Epithelial cell of prostate (primary cell): ENCODE measurements around the gene TRPT1.
"Not testable (repeated sequence)": the region's sequence is repeated elsewhere in the genome, so short reads cannot be mapped to it uniquely, and the experiment has no call there.

ENCODE experiments used
- DNase-seq: peaks from one replicate; pipeline ENCODE4 v3.0.0-alpha.2; 2011; ENCODE audit warnings: low read depth, low spot score
- H3K27ac ChIP-seq: fragments of 450-650 bp; 2 replicates; pipeline ENCODE4 v1.5.1; 2017; ENCODE audit warnings: mild to moderate bottlenecking

The TRPT1 gene

DNA sequence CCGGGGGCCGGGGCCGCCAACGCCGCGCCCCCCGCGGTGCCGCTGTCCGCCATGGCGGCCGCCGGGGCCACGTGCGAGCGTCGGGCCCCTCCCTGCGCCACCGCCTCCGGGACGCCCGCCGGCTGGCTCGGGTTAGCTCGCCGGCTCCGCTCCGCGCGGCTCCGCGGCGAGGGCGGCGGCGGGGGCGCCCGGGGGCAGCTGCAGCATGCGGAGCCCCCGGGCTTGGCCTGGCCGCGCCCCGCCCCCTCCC is 20.6 kb upstream of the TRPT1 start:
- DNase-seq: not testable (repeated sequence)
- peak overlapping the region; percentile 99 for H3K27ac ChIP-seq

DNA sequence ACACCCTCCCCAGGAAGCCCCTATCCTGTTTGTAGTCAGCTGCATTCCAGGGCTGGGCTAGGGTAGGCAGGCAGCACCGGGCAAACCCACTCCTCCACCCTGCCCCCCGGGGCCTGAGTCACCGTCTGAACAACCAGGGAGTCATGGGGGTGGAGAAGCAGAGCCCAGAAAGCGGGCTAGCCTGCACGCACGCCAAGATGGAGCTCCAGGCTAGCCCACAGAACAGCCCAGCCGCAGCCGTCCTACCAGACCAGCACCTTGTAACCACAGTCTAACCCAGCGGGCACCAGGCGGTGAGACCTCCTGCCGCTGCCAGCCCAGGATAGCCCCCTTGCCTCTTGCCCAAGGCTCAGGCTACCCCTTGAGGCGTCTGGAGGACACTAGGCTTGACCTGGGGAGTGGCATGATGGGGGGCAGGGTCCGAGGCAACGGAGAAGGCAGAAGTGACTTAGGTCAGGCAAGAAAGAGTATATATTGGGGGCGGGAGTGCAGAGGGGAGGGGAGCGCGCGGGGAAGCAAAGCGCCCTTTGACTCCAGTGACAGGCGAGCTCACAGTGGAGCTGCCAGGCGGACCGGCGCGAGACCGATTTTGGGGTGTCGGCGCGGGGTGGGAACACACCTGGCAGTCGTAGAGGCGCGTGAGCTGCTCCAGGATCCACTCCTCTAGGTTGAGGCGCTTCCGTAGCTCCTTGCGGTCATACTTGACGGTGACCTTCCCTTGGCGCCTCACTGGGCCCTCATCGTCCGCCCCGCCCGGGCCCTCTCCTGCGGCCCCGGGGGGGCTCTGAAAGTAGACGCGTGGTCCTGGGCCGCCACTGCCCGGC is 20.0 kb upstream of the TRPT1 start:
- H3K27ac ChIP-seq: peak overlapping the region; percentile 99
- DNase-seq: peak; percentile 95

DNA sequence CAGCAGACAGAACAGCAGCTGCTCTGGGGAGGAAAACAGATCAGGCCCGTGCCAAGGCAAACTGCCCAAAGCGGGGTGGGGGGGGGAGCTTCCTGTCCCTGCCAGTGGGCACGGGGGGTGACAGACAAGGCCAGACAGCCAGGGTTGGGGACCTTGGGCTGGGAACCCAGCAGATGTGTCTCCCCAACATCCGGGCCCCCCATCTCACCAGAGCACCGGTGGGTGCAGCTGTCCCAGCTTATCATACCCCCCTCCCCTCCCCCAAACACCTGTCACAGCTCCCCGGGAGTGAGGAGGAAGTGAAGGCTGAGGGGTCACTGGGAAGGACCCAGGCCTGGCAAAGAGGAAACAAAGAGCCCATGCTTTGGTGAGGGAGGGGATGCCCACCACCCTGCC is 19.4 kb upstream of the TRPT1 start:
- peak overlapping the region; percentile 99 for H3K27ac ChIP-seq
- no peak for DNase-seq

DNA sequence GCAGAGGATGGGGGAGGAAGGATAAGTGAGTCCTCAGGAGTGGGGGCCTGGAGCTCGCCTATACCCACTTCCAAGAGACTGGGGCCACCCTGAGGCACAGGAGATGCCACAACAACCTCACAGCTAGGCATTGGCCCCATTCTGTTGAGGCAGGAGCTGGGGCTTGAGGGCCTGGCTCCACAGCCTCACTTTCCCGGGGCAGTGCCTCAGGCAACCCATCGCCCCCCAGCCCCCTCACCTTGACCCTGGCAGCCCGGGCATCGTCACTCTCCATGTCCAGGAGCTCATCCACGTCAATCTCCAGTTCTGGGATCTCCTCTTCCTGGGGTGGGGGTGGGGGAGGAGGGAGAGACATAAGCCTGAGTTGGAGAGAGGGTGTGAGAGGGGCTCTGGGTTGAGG is 19.0 kb upstream of the TRPT1 start:
- H3K27ac ChIP-seq: peak overlapping the region; percentile 99

DNA sequence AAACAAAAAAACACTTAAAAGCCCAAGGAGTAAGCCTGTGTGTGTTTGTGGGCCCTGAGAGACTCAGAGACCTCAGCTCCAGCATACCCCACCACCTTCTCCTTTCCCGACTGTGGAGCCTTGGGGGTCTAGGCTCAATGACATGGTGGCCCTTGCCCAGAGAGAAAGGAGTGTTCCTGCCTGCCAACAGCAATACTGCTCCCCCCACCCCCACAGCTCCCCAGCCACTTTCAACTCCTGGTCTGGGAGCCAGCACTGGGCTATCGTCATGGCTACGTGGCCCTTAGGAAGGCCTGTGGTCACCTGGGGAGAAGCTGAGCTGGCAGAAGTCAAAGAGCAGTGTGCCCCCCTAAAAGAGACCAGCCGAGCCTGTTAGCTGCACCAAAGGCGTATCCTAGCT is 18.1 kb upstream of the TRPT1 start:
- DNase-seq: no peak
- H3K27ac ChIP-seq: peak overlapping the region; percentile 99

More for the DNA sequence above, 19.0 kb upstream of the TRPT1 start:
- no peak for DNase-seq

DNA sequence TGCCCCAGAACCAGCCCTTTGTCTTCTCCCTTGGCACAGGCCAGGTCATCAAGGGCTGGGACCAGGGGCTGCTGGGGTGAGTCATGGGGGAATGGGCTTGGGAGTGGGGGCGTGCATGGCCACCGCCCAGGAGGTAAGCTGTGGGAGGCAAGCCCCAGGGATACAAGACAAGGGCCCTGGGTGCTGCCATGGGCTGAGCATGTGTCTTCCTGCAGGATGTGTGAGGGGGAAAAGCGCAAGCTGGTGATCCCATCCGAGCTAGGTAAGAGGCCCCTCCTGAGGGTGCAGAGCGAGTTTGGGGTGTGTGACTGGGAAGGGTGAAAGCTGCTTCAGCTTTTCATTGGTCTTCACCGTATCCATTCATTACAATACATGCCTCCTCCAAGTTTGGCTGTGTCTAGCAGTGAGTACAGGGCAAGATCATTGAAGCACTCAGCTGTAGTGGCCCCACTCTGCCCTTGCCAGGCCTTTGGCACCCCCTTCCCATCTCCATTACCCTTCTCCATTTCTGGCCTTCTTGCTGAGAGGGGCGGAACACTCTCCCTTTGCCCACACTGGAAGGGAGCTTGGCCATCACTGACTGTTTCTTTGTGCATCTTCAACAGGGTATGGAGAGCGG is 17.4 kb upstream of the TRPT1 start:
- no peak for DNase-seq
- peak overlapping the region; percentile 99 for H3K27ac ChIP-seq

DNA sequence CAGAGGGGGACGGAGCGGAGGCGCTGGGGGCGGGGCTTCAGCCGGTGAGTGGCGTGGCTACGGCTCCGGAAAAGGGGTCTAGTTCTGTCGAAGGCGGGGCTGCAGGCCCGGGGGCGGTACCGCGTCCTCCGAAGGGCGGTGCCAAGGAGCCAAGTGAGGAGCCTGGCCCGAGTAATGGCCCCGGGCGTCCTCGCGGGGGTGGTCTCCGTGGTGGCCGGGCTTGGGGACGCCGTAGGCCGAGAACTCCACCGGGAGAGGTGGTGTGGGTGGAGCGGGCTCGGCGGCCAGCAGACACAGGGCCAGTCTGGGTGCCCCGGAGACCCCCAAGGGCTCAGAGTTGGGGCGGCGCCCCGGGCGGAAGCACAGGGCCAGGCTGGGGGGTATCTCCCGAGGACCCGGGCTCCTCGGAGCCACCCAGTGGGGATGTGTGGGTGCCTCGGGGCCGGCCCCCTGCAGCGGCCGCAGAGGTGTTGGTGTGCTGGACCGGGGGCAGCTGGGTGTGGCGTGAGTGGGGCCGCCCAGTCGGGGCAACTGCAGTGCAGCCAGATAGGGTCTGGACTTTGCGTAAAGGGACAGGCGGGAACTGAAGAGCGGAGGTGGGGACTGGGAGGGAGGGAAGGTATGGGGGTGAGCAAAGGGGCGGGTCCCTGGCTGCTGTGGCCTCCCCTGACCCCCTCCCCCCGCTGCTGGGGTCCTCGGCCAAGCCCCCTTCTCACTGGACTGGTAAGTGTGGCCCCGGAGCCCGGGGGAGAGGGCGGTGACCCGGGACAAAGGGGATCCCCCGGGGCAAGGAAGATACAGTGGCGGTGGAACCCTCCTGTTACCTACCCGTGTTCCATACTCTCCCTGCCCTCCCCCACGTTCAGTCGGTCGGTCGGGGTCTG is 15.7 kb upstream of the TRPT1 start:
- peak overlapping the region; percentile 99 for H3K27ac ChIP-seq
- DNase-seq: no peak

DNA sequence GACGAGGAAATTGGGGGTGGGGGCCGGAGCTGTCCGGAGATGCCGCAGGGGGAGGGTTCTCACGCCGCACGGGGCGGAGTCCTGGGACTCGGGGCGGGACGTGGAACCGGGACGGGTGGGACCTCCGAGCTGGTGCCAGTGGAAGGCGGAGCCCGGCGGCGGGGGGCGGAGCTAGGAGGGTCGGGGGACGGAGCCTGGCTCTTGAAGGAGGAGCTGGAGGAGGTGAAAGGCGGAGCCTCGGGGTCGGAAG is 15.2 kb upstream of the TRPT1 start:
- DNase-seq: peak; percentile 93
- H3K27ac ChIP-seq: peak overlapping the region; percentile 99

DNA sequence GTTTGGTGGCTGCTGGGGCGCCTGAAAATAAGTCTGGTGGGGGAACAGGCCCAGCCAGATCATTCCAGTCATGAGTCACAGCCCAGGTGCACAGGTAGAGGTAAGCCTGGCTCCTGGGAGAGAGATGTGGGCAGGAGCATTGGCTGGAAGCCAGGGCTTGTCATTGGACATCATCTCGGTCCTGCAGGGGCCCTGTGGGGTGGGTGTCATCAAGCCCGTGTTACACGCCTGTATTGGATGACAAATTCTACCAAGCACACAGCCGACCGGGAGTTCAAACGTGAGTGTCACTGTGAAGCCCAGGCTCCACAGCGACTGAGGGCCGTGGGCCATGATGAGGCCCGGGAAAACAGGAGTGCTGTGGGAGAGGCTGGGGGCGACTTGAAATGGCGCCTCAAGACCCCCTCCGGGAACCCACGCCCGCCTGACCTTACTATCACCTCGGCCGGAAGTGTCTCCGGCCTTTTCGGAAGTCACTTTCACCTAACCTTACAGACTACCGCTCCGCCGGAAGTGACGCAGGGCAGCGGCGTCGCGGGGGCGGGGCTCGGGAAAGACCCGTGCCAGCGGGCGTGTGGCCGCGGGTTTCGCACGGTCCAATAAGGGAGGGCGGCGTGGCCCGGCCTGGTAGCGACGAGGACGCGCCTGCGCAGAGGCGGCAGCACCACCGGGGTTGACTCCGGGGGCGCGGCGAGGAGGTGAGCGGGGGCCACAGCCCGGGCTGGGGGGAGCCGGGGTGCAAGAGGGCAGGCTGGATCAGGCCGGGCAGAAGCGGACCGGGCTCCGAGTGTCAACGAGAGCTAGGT is 14.7 kb upstream of the TRPT1 start, which contains the start of gene FKBP2:
Gene FKBP2, plus strand, starts transcription at position 661 of the 806 bp plus-strand sequence. CDS start 1,293 bp downstream, outside the sequence.
- peak within 1 kb of the TSS; percentile 99 for H3K27ac ChIP-seq

DNA sequence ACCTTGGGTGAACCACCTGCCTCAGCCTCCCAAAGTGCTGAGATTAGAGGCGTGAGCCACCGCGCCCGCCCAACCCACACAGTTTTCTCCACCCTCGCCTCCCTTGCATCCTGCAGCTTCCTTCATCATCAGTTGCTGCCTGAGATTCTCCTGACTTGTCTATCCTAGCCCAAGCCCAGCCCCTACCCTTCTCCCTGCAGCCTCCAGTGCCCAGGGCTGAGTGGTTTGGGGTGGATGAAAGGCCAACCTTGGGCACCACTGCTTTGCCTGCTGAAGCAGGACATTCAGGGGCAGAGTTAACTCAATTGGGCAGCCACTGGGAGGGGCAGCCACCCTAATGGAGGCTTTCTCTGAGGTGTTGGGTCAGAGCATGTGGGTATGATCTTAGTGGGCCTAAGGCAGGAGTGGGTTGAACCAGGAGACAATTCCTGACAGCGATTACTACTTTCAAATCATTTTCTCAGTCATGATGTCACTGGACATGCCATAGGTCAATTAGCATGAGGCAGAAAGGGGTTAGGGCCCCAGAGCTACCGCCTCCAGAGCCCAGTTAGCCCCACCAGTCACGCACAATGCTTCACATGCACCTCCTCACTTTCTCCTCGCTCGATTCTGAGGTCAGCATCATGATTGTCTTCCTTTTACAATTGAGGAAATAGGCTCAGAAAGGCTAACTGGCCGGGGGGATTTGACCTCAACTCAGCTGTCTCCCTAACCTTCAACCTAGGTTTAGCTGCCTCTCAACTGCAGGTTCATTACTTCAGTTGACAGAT is 13.9 kb upstream of the TRPT1 start:
- no peak for DNase-seq
- H3K27ac ChIP-seq: peak overlapping the region; percentile 99

More for the DNA sequence above, 14.7 kb upstream of the TRPT1 start, which contains the start of gene FKBP2:
- DNase-seq: peak; percentile 95

DNA sequence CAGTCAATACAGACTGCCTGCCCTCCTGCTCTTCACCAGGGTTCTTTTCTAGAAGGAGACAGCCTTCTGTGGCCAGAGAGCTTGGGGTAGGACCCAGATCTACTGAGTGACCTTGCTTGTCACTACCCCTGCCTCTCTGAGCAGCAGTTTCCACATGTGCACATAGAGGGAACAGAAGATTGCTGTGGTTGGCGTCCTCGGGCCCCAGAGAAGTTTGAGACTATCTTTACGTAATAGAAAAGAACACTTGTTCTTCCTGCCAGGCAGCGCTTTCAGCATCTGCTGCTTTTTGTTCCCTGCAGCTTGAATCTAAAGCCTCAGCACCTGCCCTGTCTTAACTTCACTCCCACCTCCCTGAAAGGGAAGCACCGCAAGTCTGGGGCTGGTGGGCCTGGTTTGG is 13.0 kb upstream of the TRPT1 start:
- DNase-seq: no peak
- H3K27ac ChIP-seq: peak overlapping the region; percentile 99

DNA sequence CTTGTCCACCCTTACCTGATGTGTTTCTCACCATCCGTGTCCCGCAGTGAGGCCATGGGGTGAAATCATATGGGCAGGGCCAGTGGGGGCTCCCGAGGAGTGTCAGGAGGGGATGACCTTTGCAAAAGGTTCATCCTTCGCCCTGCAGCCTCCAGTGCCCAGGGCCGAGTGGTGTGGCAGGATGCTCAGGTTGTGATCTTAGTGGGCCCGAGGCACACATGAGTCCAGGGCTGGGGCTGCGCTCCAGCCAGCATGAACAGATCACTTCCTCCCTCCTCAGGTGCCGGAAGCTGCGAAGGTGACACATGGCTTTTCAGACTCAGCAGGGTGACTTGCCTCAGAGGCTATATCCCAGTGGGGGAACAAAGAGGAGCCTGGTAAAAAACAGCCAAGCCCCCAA is 12.1 kb upstream of the TRPT1 start:
- peak overlapping the region; percentile 99 for H3K27ac ChIP-seq
- DNase-seq: no peak

DNA sequence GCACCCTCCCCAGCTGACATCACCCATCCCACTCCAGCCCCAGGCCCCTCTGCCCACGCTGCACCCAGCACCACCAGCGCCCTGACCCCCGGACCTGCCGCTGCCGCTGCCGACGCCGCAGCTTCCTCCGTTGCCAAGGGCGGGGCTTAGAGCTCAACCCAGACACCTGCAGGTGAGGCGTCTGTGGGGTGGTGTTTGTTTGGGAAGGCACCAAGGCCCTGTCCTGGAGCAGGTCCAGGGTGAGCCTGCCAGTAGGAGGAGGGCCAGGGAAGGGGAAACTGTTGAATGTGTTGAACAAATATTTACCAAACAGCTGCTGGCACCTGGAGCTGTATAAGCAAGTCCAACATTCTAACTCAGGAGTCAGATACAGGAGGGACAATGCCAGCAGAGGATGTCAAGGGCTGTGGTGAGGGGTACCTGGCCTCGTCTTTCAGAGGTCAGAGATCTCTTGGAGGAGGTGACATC is 11.5 kb upstream of the TRPT1 start:
- no peak for DNase-seq
- peak overlapping the region; percentile 99 for H3K27ac ChIP-seq

DNA sequence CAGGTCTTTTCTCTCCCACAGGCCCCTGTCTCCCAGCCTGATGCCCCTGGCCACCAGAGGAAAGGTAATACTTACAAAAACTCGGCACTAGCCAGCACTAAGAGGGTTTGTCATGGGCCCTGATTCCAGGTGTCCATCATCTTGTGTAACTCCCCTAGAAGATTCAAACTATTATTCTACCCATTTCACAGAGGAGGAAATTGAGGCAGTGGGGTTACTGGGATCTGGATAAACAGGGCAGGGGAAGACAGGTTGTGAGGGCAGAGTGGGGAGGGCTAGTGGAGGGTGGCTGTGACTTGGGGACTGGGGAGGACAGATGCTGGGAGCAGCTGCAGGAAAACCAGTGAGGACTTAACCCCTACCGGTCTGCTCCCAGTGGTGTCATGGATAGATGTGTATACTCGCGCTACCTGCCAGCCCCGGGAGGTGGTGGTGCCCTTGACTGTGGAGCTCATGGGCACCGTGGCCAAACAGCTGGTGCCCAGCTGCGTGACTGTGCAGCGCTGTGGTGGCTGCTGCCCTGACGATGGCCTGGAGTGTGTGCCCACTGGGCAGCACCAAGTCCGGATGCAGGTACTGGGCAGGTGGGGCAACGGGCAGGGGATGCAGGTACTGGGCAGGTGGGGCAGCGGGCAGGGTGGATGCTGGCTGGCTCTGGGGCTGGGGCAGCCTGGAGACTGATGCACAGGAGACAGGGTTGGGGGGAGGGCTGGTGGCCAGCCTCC is 9.6 kb upstream of the TRPT1 start:
- no peak for DNase-seq
- no peak overlapping the region for H3K27ac ChIP-seq

DNA sequence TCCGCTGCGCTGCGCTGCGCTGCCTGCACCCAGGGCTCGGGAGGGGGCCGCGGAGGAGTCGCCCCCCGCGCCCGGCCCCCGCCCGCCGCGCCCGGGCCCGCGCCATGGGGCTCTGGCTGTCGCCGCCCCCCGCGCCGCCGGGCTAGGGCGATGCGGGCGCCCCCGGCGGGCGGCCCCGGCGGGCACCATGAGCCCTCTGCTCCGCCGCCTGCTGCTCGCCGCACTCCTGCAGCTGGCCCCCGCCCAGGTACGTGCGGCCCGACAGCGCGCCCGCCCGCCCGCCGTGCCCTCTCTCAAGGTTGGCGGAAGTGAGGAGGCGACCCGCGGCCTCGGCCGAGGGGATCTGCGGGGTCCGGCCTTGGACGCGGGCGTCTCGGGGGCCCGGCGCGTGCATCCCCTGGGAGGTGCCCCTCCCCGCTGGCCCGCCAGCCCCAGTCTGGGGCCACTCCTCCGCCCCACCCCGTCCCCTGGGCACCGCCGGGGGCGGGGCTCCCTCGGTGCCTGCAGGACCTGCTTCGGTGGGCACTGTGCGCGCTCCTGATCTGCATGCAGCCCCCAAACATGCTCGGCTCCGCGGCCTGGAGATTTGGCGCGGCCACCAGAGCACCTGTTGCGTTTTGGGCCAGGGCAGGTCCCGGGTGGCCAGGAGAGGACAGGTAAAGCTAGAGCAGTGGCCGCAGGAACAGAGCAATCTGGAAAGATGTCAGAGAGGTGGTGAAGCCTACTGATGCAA is 8.8 kb upstream of the TRPT1 start:
- no peak for DNase-seq
- peak overlapping the region; percentile 12 for H3K27ac ChIP-seq

DNA sequence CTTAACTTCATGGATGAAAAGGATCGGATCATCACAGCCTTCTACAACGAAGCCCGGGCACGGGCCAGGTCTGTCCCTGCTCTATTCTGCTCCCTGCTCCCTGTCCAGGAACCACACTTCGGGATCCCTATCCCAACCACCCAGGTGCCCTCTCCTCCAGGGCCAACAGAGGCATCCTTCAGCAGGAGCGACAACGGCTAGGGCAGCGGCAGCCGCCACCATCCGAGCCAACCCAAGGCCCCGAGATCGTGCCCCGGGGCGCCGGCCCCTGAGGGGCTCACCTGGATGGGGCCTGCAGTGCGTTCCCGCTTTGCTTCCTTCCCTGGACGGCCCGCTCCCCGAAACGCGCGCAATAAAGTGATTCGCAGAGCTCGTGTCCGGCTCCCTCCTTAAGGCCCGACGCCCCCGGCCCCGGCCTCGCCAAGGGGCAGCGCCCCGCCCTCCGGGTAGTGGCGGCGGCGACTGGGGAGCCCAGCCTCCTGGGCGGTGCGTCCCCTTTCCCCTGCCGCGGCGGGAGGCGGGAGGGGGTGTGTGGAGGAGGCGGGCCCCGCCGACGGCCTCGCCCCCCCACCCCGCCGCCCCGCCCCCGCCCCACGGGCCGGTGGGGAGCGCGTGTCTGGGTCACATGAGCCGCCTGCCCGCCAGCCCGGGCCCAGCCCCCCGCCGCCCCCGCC is 8.1 kb upstream of the TRPT1 start, which contains the start of gene VEGFB:
Gene VEGFB, plus strand, starts transcription at position 672 of the 674 bp plus-strand sequence. CDS start 250 bp downstream, outside the sequence.
- H3K27ac ChIP-seq: peak within 1 kb of the TSS; percentile 12
- no peak for DNase-seq

DNA sequence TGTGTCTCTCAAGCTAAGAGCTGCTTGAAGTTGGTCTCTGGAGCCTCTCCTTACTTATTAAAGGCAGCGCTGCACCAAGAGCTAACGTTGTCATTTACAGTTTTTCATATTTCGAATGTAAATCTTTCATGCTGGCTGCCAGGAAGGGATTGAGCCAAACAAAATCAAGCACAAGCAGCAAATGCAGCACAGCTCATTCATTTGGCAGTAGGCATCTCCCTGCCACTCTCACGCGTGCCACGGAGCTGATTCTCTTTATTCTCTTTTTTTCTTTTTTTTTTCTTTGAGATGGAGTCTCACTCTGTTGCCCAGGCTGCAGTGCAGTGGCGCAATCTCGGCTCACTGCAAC is 7.0 kb upstream of the TRPT1 start:
- no peak overlapping the region for H3K27ac ChIP-seq
- DNase-seq: no peak
